BLaER1 (cell line): ENCODE measurements around the gene SMIM43.
A peak's percentile ranks its signal among the peaks of the same experiment; 100 is the strongest.
"Not testable (repeated sequence)": the region's sequence is repeated elsewhere in the genome, so short reads cannot be mapped to it uniquely, and the experiment has no call there.

Experiments used
- H3K27ac ChIP-seq: shearing (Covaris generic); formaldehyde crosslinking; 2 replicates; pipeline ENCODE4 v1.8.1; 2022
- H3K27me3 ChIP-seq: shearing (Covaris generic); formaldehyde crosslinking; 2 replicates; pipeline ENCODE4 v1.8.1; 2022
- H3K36me3 ChIP-seq: shearing (Covaris generic); formaldehyde crosslinking; 2 replicates; pipeline ENCODE4 v1.8.1; 2022
- H3K4me1 ChIP-seq: shearing (Covaris generic); formaldehyde crosslinking; 2 replicates; pipeline ENCODE4 v1.8.1; 2022
- H3K4me2 ChIP-seq: shearing (Covaris generic); formaldehyde crosslinking; 2 replicates; pipeline ENCODE4 v1.8.1; 2022
- H3K4me3 ChIP-seq: shearing (Covaris generic); formaldehyde crosslinking; 2 replicates; pipeline ENCODE4 v1.8.1; 2022
- H3K9ac ChIP-seq: shearing (Covaris generic); formaldehyde crosslinking; 2 replicates; pipeline ENCODE4 v1.8.1; 2022
- H3K9me3 ChIP-seq: shearing (Covaris generic); formaldehyde crosslinking; 2 replicates; pipeline ENCODE4 v1.8.1; 2022
- H4K20me1 ChIP-seq: shearing (Covaris generic); formaldehyde crosslinking; 2 replicates; pipeline ENCODE4 v1.8.1; 2022
- Cebpa-rat ChIP-seq: shearing (Covaris generic); IDR thresholded peaks from 2 replicates; pipeline ENCODE4 v1.8.1; 2022

SMIM43 gene

GRCh38 chr4:121738780-121739535 is 26.0 kb downstream of the SMIM43 start:
- Histone ChIP-seq H3K27ac (no peak overlapping the region), H3K4me1 (peaks cover 9% of the 10 kb centered on the region), H3K9ac (no peak overlapping the region), H3K36me3 (no peaks in the 10 kb centered on the region), H3K27me3 (no peaks in the 10 kb centered on the region), H3K9me3 (no peaks in the 10 kb centered on the region), H3K4me2 (0 out of 2 replicates have a peak overlapping the region, but pooled peaks have one; percentile 20), H4K20me1 (no peaks in the 10 kb centered on the region), H3K4me3 (no peak overlapping the region)
- no peak for TF ChIP-seq Cebpa-rat

- H3K4me2 ChIP-seq = no peak overlapping the region
- H3K27ac ChIP-seq = no peak overlapping the region
- H3K9me3 ChIP-seq = no peaks in the 10 kb centered on the region
- H3K36me3 ChIP-seq = no peaks in the 10 kb centered on the region
- no peaks in the 10 kb centered on the region for H4K20me1 ChIP-seq
- H3K4me3 ChIP-seq = no peak overlapping the region
- no peaks in the 10 kb centered on the region for H3K27me3 ChIP-seq
- peaks cover 9% of the 10 kb centered on the region for H3K4me1 ChIP-seq
- no peak for TF ChIP-seq Cebpa-rat
- H3K9ac ChIP-seq = no peak overlapping the region
These were observed 27.0 kb downstream of the SMIM43 start for GRCh38 chr4:121737846-121738554.

- Histone ChIP-seq H3K4me1 (peaks cover 9% of the 10 kb centered on the region), H3K9me3 (no peaks in the 10 kb centered on the region), H3K9ac (no peak overlapping the region), H3K27ac (no peak overlapping the region), H4K20me1 (no peaks in the 10 kb centered on the region), H3K4me3 (no peak overlapping the region), H3K4me2 (no peak overlapping the region), H3K36me3 (no peaks in the 10 kb centered on the region), H3K27me3 (no peaks in the 10 kb centered on the region)
- no peak for TF ChIP-seq Cebpa-rat
These were observed 28.1 kb downstream of the SMIM43 start for GRCh38 chr4:121736735-121737351.

DNA sequence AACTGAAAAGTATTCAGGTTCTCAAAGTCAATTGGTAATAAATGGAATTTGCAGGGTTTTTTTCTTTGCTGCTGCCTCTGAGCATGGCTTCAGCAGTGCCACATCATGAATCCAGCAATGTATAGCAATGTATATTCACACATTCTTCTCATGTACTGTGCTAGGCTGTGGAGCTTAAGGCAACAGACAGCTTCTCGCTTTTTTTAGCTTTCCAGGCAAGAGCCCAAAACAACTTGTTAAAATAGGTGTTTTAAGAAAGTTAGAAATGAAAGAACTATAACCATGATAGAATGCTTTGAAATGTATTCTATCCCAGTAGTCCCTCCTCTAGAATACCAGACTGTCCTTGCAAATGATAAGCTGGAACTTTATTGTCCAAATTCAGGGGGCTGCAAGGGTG is 30.4 kb downstream of the SMIM43 start:
- H3K4me3 ChIP-seq = no peak overlapping the region

GRCh38 chr4:121733942-121734341 is 31.0 kb downstream of the SMIM43 start:
- H3K27me3 ChIP-seq = no peaks in the 10 kb centered on the region
- H3K9ac ChIP-seq = no peak overlapping the region
- peaks cover 3% of the 10 kb centered on the region for H3K4me1 ChIP-seq
- H4K20me1 ChIP-seq = no peaks in the 10 kb centered on the region
- no peaks in the 10 kb centered on the region for H3K9me3 ChIP-seq
- no peak overlapping the region for H3K4me2 ChIP-seq
- H3K4me3 ChIP-seq = no peak overlapping the region
- no peaks in the 10 kb centered on the region for H3K36me3 ChIP-seq
- H3K27ac ChIP-seq = no peak overlapping the region
- TF ChIP-seq Cebpa-rat = no peak

More for the DNA sequence above, 30.4 kb downstream of the SMIM43 start:
- H3K27me3 ChIP-seq = no peaks in the 10 kb centered on the region
- H4K20me1 ChIP-seq = no peaks in the 10 kb centered on the region
- H3K9me3 ChIP-seq = no peaks in the 10 kb centered on the region
- TF ChIP-seq Cebpa-rat = no peak
- H3K4me2 ChIP-seq = no peak overlapping the region
- H3K27ac ChIP-seq = no peak overlapping the region
- no peak overlapping the region for H3K9ac ChIP-seq
- H3K36me3 ChIP-seq = no peaks in the 10 kb centered on the region
- peaks cover 9% of the 10 kb centered on the region for H3K4me1 ChIP-seq

DNA sequence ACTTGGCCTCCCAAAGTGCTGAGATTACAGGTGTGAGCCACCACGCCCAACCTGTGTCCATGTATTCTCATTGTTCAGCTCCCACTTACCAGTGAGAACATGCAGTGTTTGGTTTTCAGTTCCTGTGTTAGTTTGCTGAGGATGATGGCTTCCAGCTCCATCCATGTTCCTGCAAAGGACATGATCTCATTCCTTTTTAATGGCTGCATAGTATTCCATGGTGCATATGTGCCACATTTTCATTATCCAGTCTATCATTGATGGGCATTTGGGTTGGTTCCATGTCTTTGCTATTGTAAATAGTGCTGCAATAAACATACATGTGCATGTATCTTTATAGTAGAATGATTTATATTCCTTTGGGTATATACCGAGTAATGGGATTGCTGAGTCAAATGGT is 35.2 kb downstream of the SMIM43 start:
- H3K27me3 ChIP-seq, H3K36me3 ChIP-seq, H3K4me2 ChIP-seq, H3K4me3 ChIP-seq, H4K20me1 ChIP-seq, H3K4me1 ChIP-seq, H3K9ac ChIP-seq, H3K9me3 ChIP-seq, H3K27ac ChIP-seq: not testable (repeated sequence)

DNA sequence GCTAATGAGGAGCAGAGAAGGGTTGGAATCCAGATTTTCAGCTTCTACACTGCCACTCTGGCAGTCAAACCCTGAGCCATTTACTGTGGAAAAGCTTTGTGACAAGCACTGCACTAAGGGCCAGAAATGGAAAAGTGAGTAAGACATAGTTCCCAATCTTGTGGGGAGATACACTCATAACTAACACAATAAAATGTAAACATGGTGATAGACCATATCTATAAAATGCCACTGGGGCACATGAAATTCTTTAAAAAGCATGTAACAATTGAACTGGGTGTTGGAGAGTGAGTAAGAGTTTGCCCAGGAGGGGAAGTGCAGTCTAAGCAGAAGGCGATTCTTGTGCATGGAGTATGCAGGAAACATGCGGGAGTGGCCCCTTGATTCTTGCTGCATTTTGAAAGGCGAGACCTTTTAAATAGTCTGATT is 36.2 kb downstream of the SMIM43 start:
- Histone ChIP-seq H3K4me3 (no peak overlapping the region), H3K9me3 (no peaks in the 10 kb centered on the region), H4K20me1 (no peaks in the 10 kb centered on the region), H3K4me1 (no peaks in the 10 kb centered on the region), H3K27me3 (no peaks in the 10 kb centered on the region), H3K36me3 (no peaks in the 10 kb centered on the region), H3K4me2 (no peak overlapping the region), H3K9ac (no peak overlapping the region), H3K27ac (no peak overlapping the region)
- no peak for TF ChIP-seq Cebpa-rat

- Histone ChIP-seq H3K27me3 (no peaks in the 10 kb centered on the region), H3K9me3 (no peaks in the 10 kb centered on the region), H3K4me3 (no peak overlapping the region), H3K9ac (no peak overlapping the region), H3K4me2 (no peak overlapping the region), H3K36me3 (no peaks in the 10 kb centered on the region), H3K27ac (no peak overlapping the region), H4K20me1 (no peaks in the 10 kb centered on the region), H3K4me1 (no peaks in the 10 kb centered on the region)
- no peak for TF ChIP-seq Cebpa-rat
These were observed 36.9 kb downstream of the SMIM43 start for GRCh38 chr4:121728066-121728465.

DNA sequence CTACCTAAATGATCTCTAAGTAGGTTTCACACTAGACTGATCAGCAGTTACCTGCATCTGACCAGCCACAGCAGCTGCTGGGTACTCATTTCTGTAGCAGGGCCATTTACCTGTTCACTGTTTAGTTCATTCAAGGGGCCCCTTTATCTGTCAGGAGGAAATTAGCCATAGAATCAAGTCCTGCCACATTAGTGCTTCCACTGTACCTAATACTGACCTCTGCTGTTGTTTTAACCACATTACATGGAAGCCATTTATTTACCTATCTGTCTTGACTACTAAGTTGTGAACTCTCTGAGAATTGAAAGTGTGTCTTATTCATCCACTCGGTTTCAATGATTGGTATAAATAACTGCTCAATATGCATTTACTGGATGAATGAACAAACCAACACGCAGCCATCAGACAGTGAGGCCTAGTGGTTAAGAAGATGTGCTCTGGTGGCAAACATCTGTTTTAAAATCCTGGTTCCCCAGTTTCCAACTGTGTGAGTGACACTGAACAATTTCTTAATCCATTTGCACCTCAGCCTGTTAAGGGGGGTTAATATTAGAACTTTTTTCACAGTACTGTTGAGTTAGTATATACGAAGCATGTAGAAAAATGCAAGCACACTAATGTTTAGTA is 38.2 kb downstream of the SMIM43 start:
- H3K9me3 ChIP-seq = no peaks in the 10 kb centered on the region
- H3K4me1 ChIP-seq = no peaks in the 10 kb centered on the region
- no peak overlapping the region for H3K4me2 ChIP-seq
- TF ChIP-seq Cebpa-rat = no peak
- no peak overlapping the region for H3K4me3 ChIP-seq
- H3K27me3 ChIP-seq = no peaks in the 10 kb centered on the region
- H4K20me1 ChIP-seq = no peaks in the 10 kb centered on the region
- no peak overlapping the region for H3K27ac ChIP-seq
- no peaks in the 10 kb centered on the region for H3K36me3 ChIP-seq
- H3K9ac ChIP-seq = no peak overlapping the region

DNA sequence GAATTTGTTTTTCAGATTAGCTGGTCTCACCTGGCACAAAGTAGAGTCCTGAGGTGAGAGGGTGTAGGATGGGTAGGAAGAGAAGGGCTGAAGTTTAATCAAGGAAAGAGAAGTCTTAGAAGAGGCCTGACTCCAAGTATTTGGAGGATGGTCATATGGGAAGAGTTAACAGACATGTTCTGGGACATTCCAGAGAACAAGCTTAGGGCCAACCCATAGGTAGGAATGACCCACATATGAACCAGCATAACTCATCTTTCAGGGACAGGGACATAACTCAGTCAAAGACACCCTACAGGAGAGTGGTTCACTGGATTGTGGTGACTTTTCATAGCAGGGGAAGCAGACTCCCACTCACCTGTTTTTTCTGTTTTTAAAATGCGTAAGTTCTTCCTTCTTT is 40.3 kb downstream of the SMIM43 start:
- Histone ChIP-seq H3K27me3 (no peaks in the 10 kb centered on the region), H3K36me3 (no peaks in the 10 kb centered on the region), H3K9ac (no peak overlapping the region), H3K9me3 (no peaks in the 10 kb centered on the region), H3K4me3 (no peak overlapping the region), H3K27ac (no peak overlapping the region), H3K4me2 (no peak overlapping the region), H3K4me1 (no peaks in the 10 kb centered on the region), H4K20me1 (no peaks in the 10 kb centered on the region)
- TF ChIP-seq Cebpa-rat = no peak
